H1 (cell line): ENCODE results near the gene RHOB. TPM values are rescaled to one million over a fixed set of nuclear protein-coding genes. Genes with fewer than 3 reads are reported as not detected.
"Not testable (repeated sequence)": the region's sequence is repeated elsewhere in the genome, so short reads cannot be mapped to it uniquely, and the experiment has no call there.

Source experiments
- CTCF ChIA-PET: fragments of 300-600 bp; sonication (Branson Sonifier 250); formaldehyde crosslinking; loops from one replicate; lab custom pipeline; 2021; ENCODE audit not compliant: partially characterized antibody; lab: Charles Lee
- POLR2A ChIA-PET: fragments of 300-600 bp; sonication (Branson Sonifier 250); formaldehyde crosslinking; loops from one replicate; lab custom pipeline; 2021; ENCODE audit warnings: inconsistent platforms; ENCODE audit not compliant: partially characterized antibody; lab: Charles Lee
- DNase-seq, 2 experiments: peaks; one replicate each; pipeline versions ENCODE4 v3.0.0 to v3.0.0-alpha.2; 2010 to 2022; ENCODE audit warnings: low spot score in 2 of 2, low read depth in 1 of 2, mixed read lengths in 1 of 2
- FAIRE-seq: peaks from 2 replicates; lab custom pipeline; 2011; peaks lifted over from hg19 to GRCh38; lab: Jason Lieb, UNC
- H2AFZ ChIP-seq: 2 replicates; pipeline ENCODE4 v1.8.1; 2012; ENCODE audit warnings: low read length, inconsistent platforms
- H2AK5ac ChIP-seq: 2 replicates; pipeline ENCODE4 v1.6.1; 2013; ENCODE audit warnings: low read depth, low read length
- H2BK120ac ChIP-seq: replicated peaks from 2 replicates; pipeline ENCODE3; 2013; ENCODE audit warnings: low read depth, low read length, inconsistent platforms
- H2BK12ac ChIP-seq: 2 replicates; pipeline ENCODE4 v1.6.1; 2013; ENCODE audit warnings: low read depth, low read length
- H2BK15ac ChIP-seq: 2 replicates; pipeline ENCODE4 v1.6.1; 2013; ENCODE audit warnings: low read length
- H2BK20ac ChIP-seq: 2 replicates; pipeline ENCODE4 v1.6.1; 2013; ENCODE audit warnings: low read length
- H2BK5ac ChIP-seq: 2 replicates; pipeline ENCODE4 v1.6.1; 2013; ENCODE audit warnings: low read depth, low read length
- H3K14ac ChIP-seq: 2 replicates; pipeline ENCODE4 v1.6.1; 2013; ENCODE audit warnings: inconsistent platforms; ENCODE audit not compliant: insufficient read length
- H3K18ac ChIP-seq: 2 replicates; pipeline ENCODE4 v1.6.1; 2013; ENCODE audit warnings: low read length; ENCODE audit errors: extremely low read depth
- H3K23ac ChIP-seq: 2 replicates; pipeline ENCODE4 v1.6.1; 2013; ENCODE audit warnings: inconsistent platforms; ENCODE audit not compliant: insufficient read length
- H3K23me2 ChIP-seq: 2 replicates; pipeline ENCODE4 v1.6.1; 2013; ENCODE audit warnings: low read depth, low read length
- H3K27ac ChIP-seq: 2 replicates; pipeline ENCODE4 v1.6.1; 2011; ENCODE audit warnings: low read depth, low read length, inconsistent platforms
- H3K27me3 ChIP-seq, 4 experiments: replicated peaks in 1 of 4; 1 replicate in 1 of 4; 2 replicates in 3 of 4; pipeline versions ENCODE4 v1.6.1 to v1.8.1; 2011 to 2013; ENCODE audit warnings: low read length in 3 of 4, mild to moderate bottlenecking in 3 of 4, inconsistent platforms in 2 of 4, mixed read lengths in 2 of 4, moderate library complexity in 1 of 4; ENCODE audit not compliant: control insufficient read depth in 3 of 4, insufficient read depth in 3 of 4; ENCODE audit errors: extremely low read depth in 1 of 4
- H3K36me3 ChIP-seq, 4 experiments: 2 replicates each; pipeline versions ENCODE4 v1.6.1 to v1.8.1; 2011 to 2013; ENCODE audit warnings: mild to moderate bottlenecking in 4 of 4, low read length in 3 of 4, moderate library complexity in 2 of 4, control low read depth in 1 of 4, inconsistent platforms in 1 of 4; ENCODE audit not compliant: insufficient read depth in 4 of 4, control insufficient read depth in 2 of 4
- H3K4ac ChIP-seq: replicated peaks from 2 replicates; pipeline ENCODE3; 2013; ENCODE audit warnings: low read length, low read depth, mixed read lengths, inconsistent platforms; ENCODE audit not compliant: insufficient read length
- H3K4me1 ChIP-seq, 4 experiments: replicated peaks in 1 of 4; 1 replicate in 1 of 4; 2 replicates in 3 of 4; pipeline versions ENCODE4 v1.6.1 to v1.8.1; 2011 to 2013; ENCODE audit warnings: low read length in 3 of 4, inconsistent platforms in 2 of 4, mixed read lengths in 1 of 4; ENCODE audit not compliant: insufficient read depth in 4 of 4, control insufficient read depth in 3 of 4
- H3K4me2 ChIP-seq, 2 experiments: 2 replicates each; pipeline versions ENCODE4 v1.6.1 to v1.8.1; 2011 to 2013; ENCODE audit warnings: low read depth in 2 of 2, low read length in 2 of 2, control low read depth in 1 of 2, inconsistent platforms in 1 of 2, mild to moderate bottlenecking in 1 of 2; ENCODE audit not compliant: insufficient read depth in 1 of 2
- H3K4me3 ChIP-seq, 4 experiments: fragments of 200-600, 300-600 bp in 1 of 4; sonication (generic), shearing (Covaris generic), sonication (Bioruptor Twin) in 1 of 4; 2 replicates each; pipeline versions ENCODE4 v1.5.1 to v1.8.1; 2011 to 2016; ENCODE audit warnings: low read length in 4 of 4, low read depth in 3 of 4, control low read depth in 2 of 4, inconsistent platforms in 2 of 4, mild to moderate bottlenecking in 2 of 4, mixed read lengths in 1 of 4, moderate library complexity in 1 of 4; ENCODE audit not compliant: insufficient read depth in 2 of 4; ENCODE audit errors: extremely low read depth in 1 of 4
- H3K56ac ChIP-seq: replicated peaks from 2 replicates; pipeline ENCODE3; 2013; ENCODE audit warnings: low read depth, mild to moderate bottlenecking, mixed read lengths, low read length, inconsistent platforms; ENCODE audit not compliant: insufficient read length
- H3K79me1 ChIP-seq: 2 replicates; pipeline ENCODE4 v1.6.1; 2013; ENCODE audit warnings: low read depth, low read length, control low read depth
- H3K79me2 ChIP-seq, 2 experiments: 2 replicates each; pipeline versions ENCODE4 v1.6.1 to v1.8.1; 2012 to 2013; ENCODE audit warnings: low read length in 2 of 2, mild to moderate bottlenecking in 2 of 2, inconsistent platforms in 1 of 2; ENCODE audit not compliant: insufficient read depth in 2 of 2, control insufficient read depth in 1 of 2
- H3K9ac ChIP-seq, 4 experiments: replicated peaks in 1 of 4; 1 replicate in 1 of 4; 2 replicates in 3 of 4; pipeline versions ENCODE4 v1.6.1 to v1.8.1; 2011 to 2013; ENCODE audit warnings: low read depth in 3 of 4, low read length in 3 of 4, control low read depth in 2 of 4, mild to moderate bottlenecking in 2 of 4, moderate library complexity in 2 of 4, inconsistent platforms in 1 of 4; ENCODE audit errors: extremely low read depth in 1 of 4
- H3K9me3 ChIP-seq, 2 experiments: 2 replicates each; pipeline versions ENCODE4 v1.6.1 to v1.8.1; 2012 to 2013; ENCODE audit warnings: mild to moderate bottlenecking in 2 of 2, moderate library complexity in 2 of 2, control low read depth in 1 of 2, inconsistent platforms in 1 of 2, low read depth in 1 of 2, low read length in 1 of 2, mixed read lengths in 1 of 2; ENCODE audit not compliant: insufficient read depth in 2 of 2
- H4K20me1 ChIP-seq, 2 experiments: replicated peaks in 1 of 2; 2 replicates each; pipeline versions ENCODE3 to v1.8.1; 2011 to 2013; ENCODE audit warnings: inconsistent platforms in 2 of 2, low read length in 2 of 2, mild to moderate bottlenecking in 1 of 2; ENCODE audit not compliant: insufficient read depth in 2 of 2, control insufficient read depth in 1 of 2
- H4K5ac ChIP-seq: 2 replicates; pipeline ENCODE4 v1.6.1; 2013; ENCODE audit warnings: low read length, low read depth, mixed read lengths, inconsistent platforms; ENCODE audit not compliant: insufficient read length
- H4K8ac ChIP-seq: 2 replicates; pipeline ENCODE4 v1.8.0; 2013; ENCODE audit warnings: mild to moderate bottlenecking, moderate library complexity, low read length, inconsistent platforms; ENCODE audit not compliant: insufficient read depth; ENCODE audit errors: extremely low read depth
- H4K91ac ChIP-seq: replicated peaks from 2 replicates; pipeline ENCODE3; 2013; ENCODE audit warnings: low read length, mixed read lengths, inconsistent platforms; ENCODE audit not compliant: insufficient read length
- NANOG ChIP-seq: IDR thresholded peaks from 2 replicates; pipeline ENCODE4 v1.6.1; 2011; ENCODE audit warnings: low read length, low read depth, mild to moderate bottlenecking, inconsistent platforms; ENCODE audit not compliant: insufficient read depth, poor library complexity, severe bottlenecking
- WGBS, 2 experiments: shearing (Covaris generic) in 1 of 2; methylation state at CpG; one replicate each; pipeline versions ENCODE4 v1.1.6 to v1.1.7; 2013 to 2015; ENCODE audit warnings: low lambda C conversion rate in 2 of 2, mixed read lengths in 2 of 2, inconsistent platforms in 1 of 2, low coverage in 1 of 2, missing lambda C conversion rate in 1 of 2; ENCODE audit not compliant: insufficient replicate concordance in 2 of 2, insufficient coverage in 1 of 2, insufficient read length in 1 of 2; ENCODE audit errors: extremely low coverage in 1 of 2, missing lambda C conversion rate in 1 of 2; 5-methylcytosine and 5-hydroxymethylcytosine counted together
- polyA plus RNA-seq, 7 experiments: library from polyadenylated mRNA; depleted of rRNA in 3 of 7; stranded (reverse) in 5 of 7; unstranded in 2 of 7; fragments of >200 nt in 5 of 7; fragments of 200-250 nt in 2 of 7; gene quantifications; 1 replicate in 5 of 7; 2 replicates in 1 of 7; 4 replicates in 1 of 7; pipeline versions ENCODE4 v1.2.1 to v1.2.3, GENCODE V29; 2011 to 2013; ENCODE audit warnings: missing spikeins in 2 of 7, mixed read lengths in 2 of 7
- total RNA-seq: library from RNA; stranded (reverse); fragmentation: NEBNext Ultra II Directional; extraction: Animal tissue kit (Norgen Biotek cat#: 25700); gene quantifications from 2 replicates; pipeline ENCODE4 v1.2.1, GENCODE V29; 2021

RHOB gene
- total and polyA plus RNA-seq, 2 of the 8 experiments (the other 6 are each of a cell fraction or from before 2014, with no cell fraction given), result 9.3 to 9.5 TPM

GRCh38 chr2:20416723-20417122 is 30.2 kb upstream of the RHOB start (continued):
- TF ChIP-seq NANOG, result no peak

- 89% methylated on average over 5 of the region's 5 CpGs; no CpG with 5 or more reads in 1 of the 2 experiments for WGBS, 2 experiments
- H2AFZ ChIP-seq, FAIRE-seq, H3K79me2 ChIP-seq, H3K27me3 ChIP-seq, H3K9me3 ChIP-seq, H2BK5ac ChIP-seq, DNase-seq, H3K4me3 ChIP-seq, H3K14ac ChIP-seq, H3K9ac ChIP-seq, H4K91ac ChIP-seq, H2BK15ac ChIP-seq, H3K56ac ChIP-seq, H2BK20ac ChIP-seq, H3K23me2 ChIP-seq, H2AK5ac ChIP-seq, H2BK12ac ChIP-seq, H3K79me1 ChIP-seq, H4K8ac ChIP-seq, H3K4me1 ChIP-seq, H3K27ac ChIP-seq, H4K5ac ChIP-seq, H3K4ac ChIP-seq, H3K18ac ChIP-seq, H3K36me3 ChIP-seq, H3K4me2 ChIP-seq, H4K20me1 ChIP-seq, H2BK120ac ChIP-seq, H3K23ac ChIP-seq: not testable (repeated sequence)
- POLR2A ChIA-PET, result interaction anchor here (3.6 kb wide), 1 partner anchor 30 kb away, joined by 14 read pairs; the partner anchor contains the start of gene RHOB
- CTCF ChIA-PET, result interaction anchor here (1.1 to 17.4 kb wide), 3 partner anchors 13 to 228 kb away, joined by 3 to 404 read pairs (median 261); partner anchors contain the start of gene HS1BP3
These were observed 29.5 kb upstream of the RHOB start for GRCh38 chr2:20417230-20417821.
